Caco-2 (cell line): Measurements from ENCODE around the gene NOTUM. TPM values are rescaled to one million over a fixed set of nuclear protein-coding genes. Genes with fewer than 3 reads are reported as not detected.

Experiments
- BruUV-seq: library from RNA; stranded (reverse); fragments of 400-500 nt; replicated peaks from 2 replicates; lab custom pipeline; 2021; lab: Mats Ljungman, UMichigan
- CTCF ChIA-PET: fragments of 300-600 bp; sonication (Branson Sonifier 250); formaldehyde crosslinking; loops from one replicate; lab custom pipeline; 2022; ENCODE audit warnings: antibody characterized with exemption; lab: Charles Lee
- POLR2A ChIA-PET: fragments of 300-600 bp; sonication (Branson Sonifier 250); formaldehyde crosslinking; loops from one replicate; lab custom pipeline; 2022; ENCODE audit warnings: antibody characterized with exemption; lab: Charles Lee
- DNase-seq, 2 experiments: peaks; one replicate each; pipeline versions ENCODE4 v3.0.0 to v3.0.0-alpha.2; 2020 to 2022
- H3K27me3 ChIP-seq: replicated peaks from 2 replicates; pipeline ENCODE4 v1.6.0; 2011; ENCODE audit warnings: low read length; ENCODE audit not compliant: control insufficient read depth, insufficient read depth
- H3K36me3 ChIP-seq: 2 replicates; pipeline ENCODE4 v1.5.1; 2011; ENCODE audit warnings: low read length; ENCODE audit not compliant: control insufficient read depth, insufficient read depth
- H3K4me1 ChIP-seq: fragments of 250-450 bp; sonication (Bioruptor Pico); 2 replicates; pipeline ENCODE4 v1.5.1; 2020; ENCODE audit warnings: mild to moderate bottlenecking
- H3K4me3 ChIP-seq: 2 replicates; pipeline ENCODE4 v1.5.1; 2011; ENCODE audit warnings: low read depth, mild to moderate bottlenecking, control low read depth, low read length
- H3K9me3 ChIP-seq: fragments of 250-450 bp; sonication (Bioruptor Pico); 2 replicates; pipeline ENCODE4 v1.5.1; 2020; ENCODE audit warnings: mild to moderate bottlenecking, moderate library complexity
- H3K27ac Mint-ChIP-seq: one replicate; pipeline ENCODE4 v1.8.0; 2022; ENCODE audit warnings: mixed read lengths; ENCODE audit not compliant: unreplicated experiment
- H3K27me3 Mint-ChIP-seq: one replicate; pipeline ENCODE4 v1.8.0; 2022; ENCODE audit warnings: mixed read lengths; ENCODE audit not compliant: insufficient read depth, unreplicated experiment
- H3K36me3 Mint-ChIP-seq: one replicate; pipeline ENCODE4 v1.8.0; 2022; ENCODE audit warnings: mild to moderate bottlenecking, mixed read lengths; ENCODE audit not compliant: insufficient read depth, unreplicated experiment
- H3K4me1 Mint-ChIP-seq: one replicate; pipeline ENCODE4 v1.8.0; 2022; ENCODE audit warnings: low read depth, mixed read lengths; ENCODE audit not compliant: unreplicated experiment
- H3K4me3 Mint-ChIP-seq: one replicate; pipeline ENCODE4 v1.8.0; 2022; ENCODE audit warnings: mild to moderate bottlenecking, moderate library complexity, mixed read lengths; ENCODE audit not compliant: unreplicated experiment
- H3K9me3 Mint-ChIP-seq: one replicate; pipeline ENCODE4 v1.8.0; 2022; ENCODE audit warnings: mixed read lengths; ENCODE audit not compliant: unreplicated experiment
- intact Hi-C: fragments of 100-400 bp; cut with micrococcal nuclease; formaldehyde crosslinking; loops from one replicate; pipeline ENCODE4 v1.10.0; 2022; ENCODE audit not compliant: unreplicated experiment
- total RNA-seq: library from RNA; stranded (reverse); gene quantifications from 2 replicates; pipeline ENCODE4 v1.2.3, GENCODE V29; 2022
- TF ChIP-seq, protein P1 (sequence below), 2 experiments: fragments of 200-600 bp in 1 of 2; IDR thresholded peaks; 1 replicate in 1 of 2; 2 replicates in 1 of 2; pipeline versions ENCODE4 v1.5.1 to v1.8.0; 2011 to 2022; ENCODE audit warnings: antibody characterized with exemption in 1 of 2, control low read depth in 1 of 2, inconsistent platforms in 1 of 2, low read depth in 1 of 2, low read length in 1 of 2, mild to moderate bottlenecking in 1 of 2, moderate library complexity in 1 of 2; ENCODE audit not compliant: insufficient read depth in 1 of 2, severe bottlenecking in 1 of 2, unreplicated experiment in 1 of 2

Gene NOTUM
- total RNA-seq, 1 experiment from 2014 or later, result 11.1 TPM

DNA sequence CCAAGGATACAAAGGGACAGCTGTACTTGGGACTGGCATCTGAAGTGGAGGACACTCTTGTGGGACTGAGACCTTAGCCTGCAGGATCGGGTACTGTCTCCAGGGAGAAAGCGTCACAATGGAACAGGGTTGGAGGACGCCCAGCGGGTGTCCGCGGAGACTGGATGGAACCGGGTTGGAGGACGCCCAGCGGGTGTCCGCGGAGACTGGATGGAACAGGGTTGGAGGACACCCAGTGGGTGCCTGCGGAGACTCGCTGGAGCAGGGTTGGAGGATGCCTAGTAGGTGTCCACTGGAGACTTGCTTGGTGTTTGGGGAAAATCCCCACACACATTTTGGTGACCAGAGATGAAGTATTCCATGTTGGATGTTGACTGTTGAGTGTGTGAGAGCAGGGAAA is 13.8 kb downstream of the NOTUM start, which contains the start of gene MYADML2:
MYADML2 (minus strand) TSS at position 45 of the 400 bp plus-strand sequence. CDS start 5,492 bp downstream, outside the sequence.
- no peaks in the 10 kb centered on the region for H3K36me3 Mint-ChIP-seq
- no peaks in the 10 kb centered on the region for H3K27me3 ChIP-seq
- no peaks in the 10 kb centered on the region for H3K9me3 Mint-ChIP-seq
- H3K36me3 ChIP-seq, result no peaks in the 10 kb centered on the region
- no TSS peak for BruUV-seq
- no peaks in the 10 kb centered on the region for H3K9me3 ChIP-seq
- CTCF ChIA-PET, result no interaction called here
- no peaks in the 10 kb centered on the region for H3K4me1 Mint-ChIP-seq
- H3K4me1 ChIP-seq, result peaks cover 9% of the 10 kb centered on the region
- no peak for DNase-seq
- H3K27me3 Mint-ChIP-seq, result no peaks in the 10 kb centered on the region
- intact Hi-C loops, result no loop called here
- H3K27ac Mint-ChIP-seq, result no peak within 1 kb of the TSS
- TF ChIP-seq, protein P1, sequence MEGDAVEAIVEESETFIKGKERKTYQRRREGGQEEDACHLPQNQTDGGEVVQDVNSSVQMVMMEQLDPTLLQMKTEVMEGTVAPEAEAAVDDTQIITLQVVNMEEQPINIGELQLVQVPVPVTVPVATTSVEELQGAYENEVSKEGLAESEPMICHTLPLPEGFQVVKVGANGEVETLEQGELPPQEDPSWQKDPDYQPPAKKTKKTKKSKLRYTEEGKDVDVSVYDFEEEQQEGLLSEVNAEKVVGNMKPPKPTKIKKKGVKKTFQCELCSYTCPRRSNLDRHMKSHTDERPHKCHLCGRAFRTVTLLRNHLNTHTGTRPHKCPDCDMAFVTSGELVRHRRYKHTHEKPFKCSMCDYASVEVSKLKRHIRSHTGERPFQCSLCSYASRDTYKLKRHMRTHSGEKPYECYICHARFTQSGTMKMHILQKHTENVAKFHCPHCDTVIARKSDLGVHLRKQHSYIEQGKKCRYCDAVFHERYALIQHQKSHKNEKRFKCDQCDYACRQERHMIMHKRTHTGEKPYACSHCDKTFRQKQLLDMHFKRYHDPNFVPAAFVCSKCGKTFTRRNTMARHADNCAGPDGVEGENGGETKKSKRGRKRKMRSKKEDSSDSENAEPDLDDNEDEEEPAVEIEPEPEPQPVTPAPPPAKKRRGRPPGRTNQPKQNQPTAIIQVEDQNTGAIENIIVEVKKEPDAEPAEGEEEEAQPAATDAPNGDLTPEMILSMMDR (IDR thresholded peaks at IDR 0.05; ENCODE audit: insufficient read depth in 1 of 2, low read depth in 1 of 2, low read length in 1 of 2, severe bottlenecking in 1 of 2, unreplicated experiment in 1 of 2), result no peak
- no peak within 1 kb of the TSS for H3K4me3 Mint-ChIP-seq
- no peak within 1 kb of the TSS for H3K4me3 ChIP-seq
- POLR2A ChIA-PET, result no interaction called here

DNA sequence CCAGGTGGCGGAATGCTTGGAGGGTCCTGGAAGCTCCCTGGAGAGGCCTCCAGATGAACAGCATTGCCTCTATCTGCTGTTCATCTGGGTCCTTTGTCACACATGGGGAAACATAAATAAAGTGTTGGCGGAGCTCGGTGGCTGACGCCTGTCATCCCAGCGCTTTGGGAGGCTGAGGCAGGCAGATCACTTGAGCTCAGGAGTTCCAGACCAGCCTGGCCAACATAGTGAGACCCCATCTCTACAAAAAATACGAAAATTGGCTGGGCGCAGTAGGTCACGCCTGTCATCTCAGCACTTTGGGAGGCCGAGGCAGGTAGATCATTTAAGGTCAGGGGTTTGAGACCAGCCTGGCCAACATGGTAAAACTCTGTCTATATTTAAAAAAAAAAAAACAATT is 16.1 kb downstream of the NOTUM start:
- Histone ChIP-seq H3K36me3 (no peaks in the 10 kb centered on the region), H3K9me3 (no peaks in the 10 kb centered on the region), H3K4me3 (no peak overlapping the region), H3K27me3 (no peaks in the 10 kb centered on the region), H3K4me1 (peaks cover 9% of the 10 kb centered on the region)
- Mint-ChIP-seq H3K27ac (no peak overlapping the region), H3K9me3 (no peaks in the 10 kb centered on the region), H3K36me3 (no peaks in the 10 kb centered on the region), H3K27me3 (no peaks in the 10 kb centered on the region), H3K4me1 (no peaks in the 10 kb centered on the region), H3K4me3 (no peak overlapping the region)
- BruUV-seq, result no TSS peak
- CTCF ChIA-PET, result interaction anchor here (0.7 to 1.4 kb wide), 4 partner anchors 17 to 93 kb away, joined by 3 read pairs; partner anchors contain the start of genes CENPX, DCXR and LRRC45
- TF ChIP-seq, protein P1 (IDR thresholded peaks at IDR 0.05; ENCODE audit: insufficient read depth in 1 of 2, low read depth in 1 of 2, low read length in 1 of 2, severe bottlenecking in 1 of 2, unreplicated experiment in 1 of 2), result no peak
- DNase-seq, result no peak
- intact Hi-C loops, result no loop called here
- POLR2A ChIA-PET, result interaction anchor here (0.6 kb wide), 2 partner anchors 9 to 1072 kb away, joined by 3 to 9 read pairs; no protein-coding TSS in a partner anchor

DNA sequence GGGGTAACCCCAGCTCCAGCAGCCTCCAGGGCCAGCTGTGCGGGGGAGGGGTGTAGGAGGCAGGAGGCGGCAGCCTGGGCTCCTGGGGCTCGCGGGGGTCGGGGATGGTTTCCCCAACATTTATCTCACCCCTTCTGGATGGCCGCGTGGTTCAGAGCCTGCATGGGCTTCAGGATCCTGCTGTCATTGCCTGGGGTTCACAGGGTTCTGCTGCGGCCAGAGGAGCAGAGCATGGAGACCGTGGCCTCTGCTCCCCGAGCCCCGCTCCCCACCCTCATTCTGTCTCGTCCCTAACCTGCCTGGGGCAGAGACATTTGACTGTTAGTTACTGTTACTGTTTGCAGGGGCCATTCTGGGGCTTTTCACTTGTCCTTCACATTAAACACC is 18.8 kb downstream of the NOTUM start:
- BruUV-seq, result no TSS peak
- Histone ChIP-seq H3K27me3 (no peaks in the 10 kb centered on the region), H3K4me1 (peaks cover 9% of the 10 kb centered on the region), H3K36me3 (no peaks in the 10 kb centered on the region), H3K9me3 (no peaks in the 10 kb centered on the region), H3K4me3 (no peak overlapping the region)
- H3K27ac Mint-ChIP-seq, result no peak overlapping the region
- no peak overlapping the region for H3K4me3 Mint-ChIP-seq
- TF ChIP-seq, protein P1 (IDR thresholded peaks at IDR 0.05; ENCODE audit: insufficient read depth in 1 of 2, low read depth in 1 of 2, low read length in 1 of 2, severe bottlenecking in 1 of 2, unreplicated experiment in 1 of 2), result no peak
- no peaks in the 10 kb centered on the region for H3K27me3 Mint-ChIP-seq
- H3K9me3 Mint-ChIP-seq, result no peaks in the 10 kb centered on the region
- peaks cover 17% of the 10 kb centered on the region for H3K36me3 Mint-ChIP-seq
- DNase-seq, result no peak
- intact Hi-C loops, result no loop called here
- peaks cover 5% of the 10 kb centered on the region for H3K4me1 Mint-ChIP-seq
- ChIA-PET CTCF (no interaction called here), POLR2A (no interaction called here)
